H9 (cell line): Measurements from ENCODE around the gene PRKCA. TPM values are rescaled to one million over a fixed set of nuclear protein-coding genes. Genes with fewer than 3 reads are reported as not detected.

Source experiments
- DNase-seq: peaks from one replicate; pipeline ENCODE4 v3.0.0-alpha.2; 2017
- H2AFZ ChIP-seq: one replicate; pipeline ENCODE4 v1.6.1; 2013; ENCODE audit warnings: mild to moderate bottlenecking, low read length, control low read depth, moderate library complexity
- H2AK5ac ChIP-seq: 2 replicates; pipeline ENCODE4 v1.6.1; 2013; ENCODE audit warnings: low read length, control low read depth, mixed read lengths; ENCODE audit not compliant: insufficient read length
- H2BK120ac ChIP-seq: one replicate; pipeline ENCODE4 v1.6.1; 2013; ENCODE audit warnings: low read depth, mild to moderate bottlenecking, low read length, control low read depth, inconsistent platforms; ENCODE audit not compliant: poor library complexity, severe bottlenecking
- H2BK12ac ChIP-seq: 2 replicates; pipeline ENCODE4 v1.6.1; 2013; ENCODE audit warnings: low read length, control low read depth, mixed read lengths, low read depth; ENCODE audit not compliant: insufficient read length
- H2BK15ac ChIP-seq: 2 replicates; pipeline ENCODE4 v1.6.1; 2013; ENCODE audit warnings: low read depth, low read length, control low read depth
- H2BK20ac ChIP-seq: one replicate; pipeline ENCODE4 v1.6.1; 2013; ENCODE audit warnings: low read depth, mild to moderate bottlenecking, low read length, control low read depth, inconsistent platforms; ENCODE audit not compliant: poor library complexity, severe bottlenecking
- H2BK5ac ChIP-seq: 2 replicates; pipeline ENCODE4 v1.6.1; 2013; ENCODE audit warnings: low read length, control low read depth, mixed read lengths; ENCODE audit not compliant: insufficient read length
- H3K14ac ChIP-seq: 2 replicates; pipeline ENCODE4 v1.6.1; 2013; ENCODE audit warnings: low read length, control low read depth; ENCODE audit not compliant: insufficient read depth
- H3K18ac ChIP-seq: 2 replicates; pipeline ENCODE4 v1.6.1; 2013; ENCODE audit warnings: low read depth, mild to moderate bottlenecking, mixed read lengths, low read length, control low read depth; ENCODE audit not compliant: insufficient read length
- H3K23ac ChIP-seq: 2 replicates; pipeline ENCODE4 v1.6.1; 2013; ENCODE audit warnings: low read length, control low read depth, mixed read lengths, low read depth; ENCODE audit not compliant: insufficient read length
- H3K23me2 ChIP-seq: 2 replicates; pipeline ENCODE4 v1.6.1; 2013; ENCODE audit warnings: low read depth, mild to moderate bottlenecking, mixed read lengths, low read length, control low read depth; ENCODE audit not compliant: insufficient read length, poor library complexity, severe bottlenecking
- H3K27ac ChIP-seq: 2 replicates; pipeline ENCODE4 v1.5.1; 2013; ENCODE audit warnings: low read length, control low read depth, mixed read lengths, low read depth; ENCODE audit not compliant: insufficient read length
- H3K27me3 ChIP-seq: 2 replicates; pipeline ENCODE4 v1.6.1; 2013; ENCODE audit warnings: low read length, control low read depth, inconsistent platforms; ENCODE audit not compliant: insufficient read depth
- H3K4ac ChIP-seq: 2 replicates; pipeline ENCODE4 v1.6.1; 2013; ENCODE audit warnings: low read depth, mild to moderate bottlenecking, control low read depth, inconsistent platforms, low read length, moderate library complexity
- H3K4me1 ChIP-seq: 2 replicates; pipeline ENCODE4 v1.6.1; 2013; ENCODE audit warnings: low read length, control low read depth, inconsistent platforms; ENCODE audit not compliant: insufficient read depth
- H3K4me2 ChIP-seq: 2 replicates; pipeline ENCODE4 v1.6.1; 2013; ENCODE audit warnings: low read length, control low read depth, mixed read lengths; ENCODE audit not compliant: insufficient read length, insufficient read depth
- H3K56ac ChIP-seq: 2 replicates; pipeline ENCODE4 v1.6.1; 2013; ENCODE audit warnings: low read depth, mild to moderate bottlenecking, mixed read lengths, low read length, control low read depth; ENCODE audit not compliant: insufficient read length
- H3K79me1 ChIP-seq: 2 replicates; pipeline ENCODE4 v1.6.1; 2013; ENCODE audit warnings: low read depth, mild to moderate bottlenecking, moderate library complexity, low read length, control low read depth, inconsistent platforms; ENCODE audit not compliant: insufficient read depth, poor library complexity, severe bottlenecking
- H3K79me2 ChIP-seq: 2 replicates; pipeline ENCODE4 v1.6.1; 2013; ENCODE audit warnings: low read length, control low read depth, inconsistent platforms; ENCODE audit not compliant: insufficient read depth
- H3K9ac ChIP-seq: 2 replicates; pipeline ENCODE4 v1.6.1; 2013; ENCODE audit warnings: low read length, control low read depth, mixed read lengths; ENCODE audit not compliant: insufficient read length; ENCODE audit errors: extremely low read depth
- H3K9me3 ChIP-seq: one replicate; pipeline ENCODE4 v1.6.1; 2013; ENCODE audit warnings: low read depth, low read length, inconsistent platforms; ENCODE audit not compliant: control insufficient read depth
- H3T11ph ChIP-seq: one replicate; pipeline ENCODE4 v1.6.1; 2013; ENCODE audit warnings: mild to moderate bottlenecking, low read length, control low read depth, inconsistent platforms
- H4K20me1 ChIP-seq: one replicate; pipeline ENCODE4 v1.6.1; 2013; ENCODE audit not compliant: control insufficient read depth, insufficient read length, insufficient read depth
- H4K5ac ChIP-seq: 2 replicates; pipeline ENCODE4 v1.6.1; 2013; ENCODE audit warnings: low read depth, mild to moderate bottlenecking, mixed read lengths, low read length, control low read depth; ENCODE audit not compliant: insufficient read length
- H4K8ac ChIP-seq: replicated peaks from 2 replicates; pipeline ENCODE4 v1.6.1; 2013; ENCODE audit warnings: low read length, control low read depth, mixed read lengths, low read depth; ENCODE audit not compliant: insufficient read length
- H4K91ac ChIP-seq: 2 replicates; pipeline ENCODE4 v1.6.1; 2013; ENCODE audit warnings: low read depth, mild to moderate bottlenecking, moderate library complexity, mixed read lengths, low read length, control low read depth; ENCODE audit not compliant: insufficient read length
- H3K27ac Mint-ChIP-seq, 3 experiments: 2 replicates in 2 of 3; 3 replicates in 1 of 3; pipeline ENCODE4 v1.8.0; 2020 to 2021; ENCODE audit warnings: mixed read lengths in 3 of 3, mild to moderate bottlenecking in 1 of 3, moderate library complexity in 1 of 3
- H3K27me3 Mint-ChIP-seq: 2 replicates; pipeline ENCODE4 v1.8.0; 2021; ENCODE audit warnings: low read depth, mild to moderate bottlenecking, moderate library complexity, mixed read lengths
- H3K36me3 Mint-ChIP-seq, 3 experiments: 2 replicates in 2 of 3; 3 replicates in 1 of 3; pipeline ENCODE4 v1.8.0; 2020 to 2021; ENCODE audit warnings: low read depth in 3 of 3, mixed read lengths in 3 of 3; ENCODE audit not compliant: insufficient read depth in 1 of 3
- H3K4me1 Mint-ChIP-seq, 2 experiments: 2 replicates each; pipeline ENCODE4 v1.8.0; 2020; ENCODE audit warnings: mixed read lengths in 2 of 2
- H3K4me3 Mint-ChIP-seq, 2 experiments: 2 replicates in 1 of 2; 3 replicates in 1 of 2; pipeline ENCODE4 v1.8.0; 2020 to 2021; ENCODE audit warnings: mild to moderate bottlenecking in 2 of 2, mixed read lengths in 2 of 2, moderate library complexity in 1 of 2
- H3K9me3 Mint-ChIP-seq, 2 experiments: 2 replicates in 1 of 2; 3 replicates in 1 of 2; pipeline ENCODE4 v1.8.0; 2020; ENCODE audit warnings: mild to moderate bottlenecking in 2 of 2, mixed read lengths in 2 of 2, moderate library complexity in 1 of 2
- CTCF ChIP-seq: fragments of 200-600 bp; sonication (generic); conservative IDR thresholded peaks from 3 replicates; pipeline ENCODE4 v1.8.0; 2021; ENCODE audit warnings: antibody characterized with exemption, mild to moderate bottlenecking
- WGBS: extraction: QIAGEN DNeasy Blood & Tissue Kit; methylation state at CpG from one replicate; pipeline ENCODE4 v1.1.7; 2013; ENCODE audit warnings: missing lambda C conversion rate, low lambda C conversion rate, mixed read lengths; ENCODE audit not compliant: insufficient read length; ENCODE audit errors: extremely low coverage; 5-methylcytosine and 5-hydroxymethylcytosine counted together
- total RNA-seq: library from RNA; stranded (reverse); gene quantifications from 2 replicates; pipeline ENCODE4 v1.2.1, GENCODE V29; 2021

PRKCA gene
- total RNA-seq, 1 experiment from 2014 or later = 10.5 TPM

GRCh38 chr17:66392783-66393437 lies 90.5 kb downstream of the PRKCA start:
- no peaks in the 10 kb centered on the region for H3K79me2 ChIP-seq

More at GRCh38 chr17:66392783-66393437, 90.5 kb downstream of the PRKCA start:
- no peak for DNase-seq
- no peak overlapping the region for H2BK120ac ChIP-seq
- Mint-ChIP-seq H3K27ac (no peak overlapping the region; a peak in 2 of 7 replicates), H3K27me3 (no peaks in the 10 kb centered on the region), H3K9me3 (no peaks in the 10 kb centered on the region), H3K4me1 (peaks cover under 1 to 7% of the 10 kb centered on the region in 2 experiments; a peak in 2 of 4 replicates), H3K4me3 (no peak overlapping the region), H3K36me3 (peaks cover 0 to 6% (median 2%) of the 10 kb centered on the region in 3 experiments; a peak in 3 of 7 replicates)
- no peaks in the 10 kb centered on the region for H3K9me3 ChIP-seq
- no peak overlapping the region for H2BK5ac ChIP-seq
- H2BK15ac ChIP-seq = no peak overlapping the region
- H2BK20ac ChIP-seq = no peak overlapping the region
- H2AFZ ChIP-seq = no peak overlapping the region
- no peak overlapping the region for H3K9ac ChIP-seq
- H3K4ac ChIP-seq = no peak overlapping the region
- no peak overlapping the region for H2AK5ac ChIP-seq
- H3T11ph ChIP-seq = no peak overlapping the region
- no peaks in the 10 kb centered on the region for H3K79me1 ChIP-seq
- H4K5ac ChIP-seq = no peak overlapping the region
- no peak overlapping the region for H3K18ac ChIP-seq
- no peaks in the 10 kb centered on the region for H3K27me3 ChIP-seq
- no peak overlapping the region for H3K27ac ChIP-seq
- no peak for TF ChIP-seq CTCF
- no peak overlapping the region for H3K14ac ChIP-seq
- H4K91ac ChIP-seq = no peak overlapping the region
- no peak overlapping the region for H4K8ac ChIP-seq
- no peak overlapping the region for H3K56ac ChIP-seq
- no peak overlapping the region for H2BK12ac ChIP-seq
- no peaks in the 10 kb centered on the region for H3K4me1 ChIP-seq
- WGBS = no CpG with 5 or more reads among the region's 7 CpGs
- H3K23ac ChIP-seq = no peak overlapping the region
- H3K23me2 ChIP-seq = no peaks in the 10 kb centered on the region
- H3K4me2 ChIP-seq = no peak overlapping the region
- H4K20me1 ChIP-seq = no peaks in the 10 kb centered on the region
